Measurements from ENCODE around the gene DND1.

DNA sequence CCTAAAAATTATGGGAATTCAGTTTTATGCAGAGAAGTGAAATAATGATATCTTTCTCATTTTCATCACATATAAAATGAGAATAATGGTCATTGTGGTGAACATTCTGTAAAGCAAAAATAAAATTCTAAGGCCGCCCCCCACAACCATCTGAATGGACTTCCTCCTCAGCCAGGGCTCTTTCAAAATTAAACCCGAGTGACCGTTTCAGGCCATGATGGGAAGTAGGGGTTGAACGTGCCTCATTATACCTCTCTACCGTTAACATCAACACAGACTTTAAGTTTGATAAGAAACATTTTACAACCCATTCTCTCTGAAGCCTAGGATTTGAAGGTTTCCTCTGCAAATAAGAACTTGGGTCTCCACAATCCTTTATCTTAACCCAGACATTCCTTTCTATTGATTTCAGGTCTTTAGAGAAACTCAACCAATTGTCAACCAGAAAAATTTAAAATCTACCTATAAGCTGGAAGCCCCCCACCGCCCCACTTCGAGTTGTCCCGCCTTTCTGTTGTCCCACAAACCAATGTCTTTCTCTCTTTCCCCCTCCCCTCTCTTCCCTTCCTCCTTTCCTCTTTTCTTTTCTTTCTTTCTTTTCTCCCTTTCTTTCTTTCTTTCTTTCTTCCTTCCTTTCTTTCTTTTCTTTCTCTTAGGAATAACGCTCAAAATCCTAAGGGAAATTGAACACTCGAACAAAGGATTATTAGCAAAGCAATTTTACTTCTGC lies 35.8 kb downstream of the DND1 start:
- TF ChIP-seq, protein P1, sequence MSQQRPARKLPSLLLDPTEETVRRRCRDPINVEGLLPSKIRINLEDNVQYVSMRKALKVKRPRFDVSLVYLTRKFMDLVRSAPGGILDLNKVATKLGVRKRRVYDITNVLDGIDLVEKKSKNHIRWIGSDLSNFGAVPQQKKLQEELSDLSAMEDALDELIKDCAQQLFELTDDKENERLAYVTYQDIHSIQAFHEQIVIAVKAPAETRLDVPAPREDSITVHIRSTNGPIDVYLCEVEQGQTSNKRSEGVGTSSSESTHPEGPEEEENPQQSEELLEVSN (IDR thresholded peaks at IDR 0.05; ENCODE audit: borderline replicate concordance, low read depth): no peak
- TF ChIP-seq CTCF (IDR thresholded peaks at IDR 0.05): no peak
- TF ChIP-seq CHD2 (IDR thresholded peaks at IDR 0.05; ENCODE audit: low read length, partially characterized antibody): no peak
- TF ChIP-seq POLR2AphosphoS2 (conservative IDR thresholded peaks at IDR 0.05; ENCODE audit: low read length): no peak
- no peak for TF ChIP-seq NR3C1 (IDR thresholded peaks at IDR 0.05)

Measured in A549 (cell line).